Epithelial cell of esophagus (primary cell): ENCODE measurements around the gene HSD17B1.
"Not testable (repeated sequence)": the region's sequence is repeated elsewhere in the genome, so short reads cannot be mapped to it uniquely, and the experiment has no call there.

Source experiments
- DNase-seq: peaks from one replicate; pipeline ENCODE4 v3.0.0; 2010; ENCODE audit warnings: low read depth
- H3K4me3 ChIP-seq: 2 replicates; pipeline ENCODE4 v1.5.1; 2011; ENCODE audit warnings: mild to moderate bottlenecking, low read length, control low read depth
- TF ChIP-seq, protein P1 (sequence below): IDR thresholded peaks from 2 replicates; pipeline ENCODE4 v1.5.1; 2011; ENCODE audit warnings: low read depth, mild to moderate bottlenecking, low read length, control low read depth, inconsistent platforms; ENCODE audit not compliant: insufficient read depth; ENCODE audit errors: missing control alignments

HSD17B1 gene, protein sequence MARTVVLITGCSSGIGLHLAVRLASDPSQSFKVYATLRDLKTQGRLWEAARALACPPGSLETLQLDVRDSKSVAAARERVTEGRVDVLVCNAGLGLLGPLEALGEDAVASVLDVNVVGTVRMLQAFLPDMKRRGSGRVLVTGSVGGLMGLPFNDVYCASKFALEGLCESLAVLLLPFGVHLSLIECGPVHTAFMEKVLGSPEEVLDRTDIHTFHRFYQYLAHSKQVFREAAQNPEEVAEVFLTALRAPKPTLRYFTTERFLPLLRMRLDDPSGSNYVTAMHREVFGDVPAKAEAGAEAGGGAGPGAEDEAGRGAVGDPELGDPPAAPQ

DNA sequence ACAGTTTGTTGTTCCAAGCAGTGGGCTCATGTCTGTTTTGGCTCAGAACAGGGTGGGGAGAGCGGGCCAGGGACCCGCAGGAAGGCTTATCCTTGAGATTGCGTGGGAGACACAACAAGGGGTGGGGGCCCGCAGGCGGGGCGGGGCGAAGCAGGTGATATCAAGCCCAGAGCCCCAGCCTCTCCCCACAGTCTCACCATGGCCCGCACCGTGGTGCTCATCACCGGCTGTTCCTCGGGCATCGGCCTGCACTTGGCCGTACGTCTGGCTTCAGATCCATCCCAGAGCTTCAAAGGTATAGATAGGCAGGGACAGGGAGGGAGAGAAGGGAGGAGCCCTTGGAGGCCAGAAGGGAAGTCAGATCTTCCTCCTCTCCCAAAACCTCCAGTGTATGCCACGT lies at the start of gene HSD17B1:
Gene HSD17B1 (plus strand): TSS at position 188 of the 400 bp plus-strand sequence. CDS start 11 bp downstream, at position 199.
- not testable (repeated sequence) for DNase-seq
- peak within 1 kb of the TSS; percentile 78 for H3K4me3 ChIP-seq

DNA sequence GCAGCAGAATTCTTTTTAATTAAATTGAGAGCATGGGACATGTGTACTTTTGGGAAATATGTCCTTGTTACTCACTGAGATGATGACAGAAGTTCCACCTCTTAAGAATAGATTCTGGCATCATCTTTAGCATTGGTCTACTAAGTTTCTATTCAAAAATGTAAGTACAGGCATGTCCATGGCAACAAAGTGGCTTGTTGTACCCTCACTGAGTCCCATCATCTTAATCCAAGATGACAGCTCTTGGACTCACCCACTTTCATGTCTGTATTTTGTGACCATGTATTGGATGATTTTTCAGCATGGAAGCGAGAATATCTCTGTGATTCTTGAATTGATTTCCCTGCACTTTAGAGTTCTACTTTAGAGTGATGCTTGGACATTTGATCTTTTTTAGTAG lies 49.8 kb upstream of the HSD17B1 start:
- TF ChIP-seq, protein P1, sequence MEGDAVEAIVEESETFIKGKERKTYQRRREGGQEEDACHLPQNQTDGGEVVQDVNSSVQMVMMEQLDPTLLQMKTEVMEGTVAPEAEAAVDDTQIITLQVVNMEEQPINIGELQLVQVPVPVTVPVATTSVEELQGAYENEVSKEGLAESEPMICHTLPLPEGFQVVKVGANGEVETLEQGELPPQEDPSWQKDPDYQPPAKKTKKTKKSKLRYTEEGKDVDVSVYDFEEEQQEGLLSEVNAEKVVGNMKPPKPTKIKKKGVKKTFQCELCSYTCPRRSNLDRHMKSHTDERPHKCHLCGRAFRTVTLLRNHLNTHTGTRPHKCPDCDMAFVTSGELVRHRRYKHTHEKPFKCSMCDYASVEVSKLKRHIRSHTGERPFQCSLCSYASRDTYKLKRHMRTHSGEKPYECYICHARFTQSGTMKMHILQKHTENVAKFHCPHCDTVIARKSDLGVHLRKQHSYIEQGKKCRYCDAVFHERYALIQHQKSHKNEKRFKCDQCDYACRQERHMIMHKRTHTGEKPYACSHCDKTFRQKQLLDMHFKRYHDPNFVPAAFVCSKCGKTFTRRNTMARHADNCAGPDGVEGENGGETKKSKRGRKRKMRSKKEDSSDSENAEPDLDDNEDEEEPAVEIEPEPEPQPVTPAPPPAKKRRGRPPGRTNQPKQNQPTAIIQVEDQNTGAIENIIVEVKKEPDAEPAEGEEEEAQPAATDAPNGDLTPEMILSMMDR = no peak
- no peak for DNase-seq
- no peak overlapping the region for H3K4me3 ChIP-seq

DNA sequence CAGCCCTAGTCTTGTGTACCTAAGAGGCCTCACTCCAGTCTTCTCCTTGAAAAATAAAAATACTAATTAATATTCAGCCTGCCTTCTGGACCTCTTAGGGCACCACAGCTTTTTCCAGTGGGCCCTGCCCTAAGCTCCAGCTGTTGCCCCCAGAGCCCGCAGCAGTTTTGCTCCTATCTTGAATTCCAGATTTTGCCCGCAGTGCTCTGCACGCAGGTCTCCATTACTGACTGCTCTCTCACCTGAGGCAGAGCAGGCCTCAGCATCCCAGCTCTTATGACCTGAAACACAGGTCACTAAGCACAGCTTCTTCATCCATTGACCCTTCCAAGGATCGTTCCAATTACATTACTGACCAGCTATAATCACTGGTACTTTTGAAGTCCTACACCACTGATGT lies 45.1 kb upstream of the HSD17B1 start:
- TF ChIP-seq, protein P1 = no peak
- DNase-seq = no peak
- H3K4me3 ChIP-seq = no peak overlapping the region

DNA sequence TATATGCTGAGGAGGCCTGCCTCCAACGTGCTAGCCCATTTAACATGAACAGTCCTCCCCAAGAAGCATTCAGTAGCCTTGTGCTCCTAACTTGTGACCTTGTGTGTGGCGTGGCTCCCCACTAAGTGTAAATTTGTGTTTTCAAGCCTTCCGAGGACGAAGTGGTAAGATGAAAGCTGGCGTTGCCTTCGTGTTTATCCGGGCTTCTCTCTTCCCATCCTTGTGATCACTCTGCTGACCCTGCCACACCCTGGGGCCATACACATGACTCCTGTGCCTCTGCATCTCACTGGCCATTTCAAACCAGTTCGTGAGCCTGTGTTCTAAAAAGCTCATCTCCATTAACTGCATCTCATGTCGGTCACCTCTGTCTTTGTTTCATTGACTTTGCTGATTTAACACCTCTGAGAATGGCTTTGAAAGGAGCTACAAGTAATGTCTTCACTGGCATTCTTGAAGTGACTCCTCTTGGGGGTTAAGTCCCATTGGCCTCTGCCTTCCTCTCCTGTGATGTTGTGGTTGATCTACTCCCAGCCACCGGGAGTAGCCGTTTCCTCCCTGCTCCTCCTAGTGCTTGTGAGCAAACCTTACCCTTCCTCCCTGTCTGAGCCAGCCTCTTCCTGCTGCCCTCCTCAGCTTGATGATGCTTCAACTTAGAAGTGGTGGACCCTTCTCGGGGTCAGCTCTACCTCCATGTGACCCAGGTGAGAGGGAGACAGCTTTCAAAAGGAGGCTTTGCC lies 44.1 kb upstream of the HSD17B1 start:
- TF ChIP-seq, protein P1 = no peak
- no peak for DNase-seq
- H3K4me3 ChIP-seq = no peak overlapping the region

DNA sequence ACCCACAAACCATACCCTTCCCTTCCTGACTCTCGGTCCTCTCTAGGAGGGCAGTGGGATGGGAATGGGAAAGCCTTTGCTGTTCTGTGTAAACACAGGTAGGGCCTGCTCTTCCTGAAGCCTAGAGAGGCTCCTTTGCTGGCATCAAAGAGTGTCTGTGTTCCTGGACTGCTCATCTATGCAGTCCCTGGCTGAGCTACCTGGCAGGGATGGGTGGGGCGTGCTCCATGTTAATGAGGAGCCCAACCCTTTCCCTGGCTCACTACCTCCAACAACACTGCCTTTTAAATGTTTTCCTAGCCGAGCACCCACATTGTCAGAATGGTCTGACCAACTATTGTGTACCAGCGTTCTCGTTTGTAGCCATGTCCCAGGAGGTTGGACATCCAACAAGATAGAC lies 43.3 kb upstream of the HSD17B1 start:
- H3K4me3 ChIP-seq = no peak overlapping the region
- DNase-seq = no peak

DNA sequence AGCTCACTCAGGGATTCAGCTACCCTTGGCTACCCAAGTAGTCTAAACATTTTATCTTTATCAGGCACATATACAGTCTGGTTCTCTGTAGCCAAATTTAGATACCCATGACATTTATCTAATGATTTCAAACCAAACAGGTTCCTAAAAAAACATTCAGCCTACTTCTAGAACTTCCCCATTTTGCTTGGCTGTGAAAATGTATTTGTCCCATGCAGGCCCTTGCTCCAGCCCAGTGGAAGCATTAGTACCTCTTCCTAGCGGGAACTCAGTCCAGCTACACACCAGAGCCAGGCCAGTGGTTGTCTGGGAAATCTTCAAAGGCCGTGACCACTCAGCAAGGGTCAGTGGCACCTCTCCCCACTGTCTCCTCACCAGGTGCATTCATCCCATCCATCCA lies 42.9 kb upstream of the HSD17B1 start:
- DNase-seq = no peak
- TF ChIP-seq, protein P1 = no peak
- H3K4me3 ChIP-seq = no peak overlapping the region

More for the DNA sequence above, 43.3 kb upstream of the HSD17B1 start:
- TF ChIP-seq, protein P1 = no peak

DNA sequence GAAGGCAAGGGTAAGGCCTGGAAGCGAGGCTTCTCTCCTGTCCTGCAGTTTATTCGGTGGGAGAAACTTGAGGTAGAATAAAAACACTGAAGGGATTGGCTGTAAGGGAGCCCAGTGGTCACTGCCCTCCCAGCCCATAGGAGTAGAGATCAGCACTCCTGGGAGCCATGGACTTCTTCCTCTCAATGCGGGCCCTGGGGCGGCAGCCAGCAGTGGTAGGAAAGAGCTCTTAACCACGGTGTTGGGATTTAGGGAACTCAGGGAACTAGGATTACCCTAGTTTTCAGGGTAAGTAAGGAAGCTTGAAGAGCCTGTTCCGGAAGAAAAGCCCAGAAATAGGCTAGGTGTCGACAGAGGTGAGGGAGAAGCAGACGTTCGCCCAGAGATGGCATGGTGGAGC lies 40.5 kb upstream of the HSD17B1 start:
- TF ChIP-seq, protein P1 = no peak
- H3K4me3 ChIP-seq = no peak overlapping the region
- no peak for DNase-seq
